ENCODE data around the gene MAGI1. TPM values are rescaled to one million over a fixed set of nuclear protein-coding genes. Genes with fewer than 3 reads are reported as not detected.

MAGI1 gene
- total RNA-seq, 2 experiments from 2014 or later, result 0.18 to 0.25 TPM

DNA sequence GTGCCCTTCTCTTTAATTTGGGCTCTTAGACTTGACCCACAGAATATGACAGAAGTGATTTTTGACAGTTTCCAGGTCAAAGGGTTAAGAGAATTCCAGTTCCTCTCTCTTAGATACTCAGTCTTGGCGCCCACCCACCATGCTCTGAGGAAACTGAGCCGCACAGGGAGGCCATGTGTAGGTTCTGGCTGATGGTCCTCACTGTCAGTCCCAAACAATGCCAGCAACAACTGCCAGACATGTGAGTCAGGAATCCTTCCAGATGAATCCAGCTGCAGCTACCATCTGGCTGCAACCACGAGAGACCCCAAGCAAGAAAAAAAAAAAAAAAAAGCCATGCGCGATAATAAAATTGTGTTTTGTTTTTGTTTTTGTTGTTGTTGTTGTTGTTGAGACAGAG, 326.6 kb downstream of the MAGI1 start:
- Mint-ChIP-seq H3K27ac (no peak overlapping the region), H3K36me3 (ENCODE audit: low read depth) (no peaks in the 10 kb centered on the region), H3K9me3 (peaks cover 6% of the 10 kb centered on the region), H3K27me3 (no peaks in the 10 kb centered on the region), H3K4me3 (no peak overlapping the region), H3K4me1 (no peaks in the 10 kb centered on the region)
- ChIA-PET POLR2A (no interaction called here), CTCF (no interaction called here)
- no peak for DNase-seq

- Mint-ChIP-seq H3K36me3 (ENCODE audit: low read depth) (no peaks in the 10 kb centered on the region), H3K4me3 (no peak overlapping the region), H3K27me3 (no peaks in the 10 kb centered on the region), H3K27ac (no peak overlapping the region), H3K9me3 (peaks cover 6% of the 10 kb centered on the region), H3K4me1 (no peaks in the 10 kb centered on the region)
- CTCF ChIA-PET, result no interaction called here
- DNase-seq, result no peak
- POLR2A ChIA-PET, result no interaction called here
Measured at GRCh38 chr3:65706776-65707568, 331.7 kb downstream of the MAGI1 start.

DNA sequence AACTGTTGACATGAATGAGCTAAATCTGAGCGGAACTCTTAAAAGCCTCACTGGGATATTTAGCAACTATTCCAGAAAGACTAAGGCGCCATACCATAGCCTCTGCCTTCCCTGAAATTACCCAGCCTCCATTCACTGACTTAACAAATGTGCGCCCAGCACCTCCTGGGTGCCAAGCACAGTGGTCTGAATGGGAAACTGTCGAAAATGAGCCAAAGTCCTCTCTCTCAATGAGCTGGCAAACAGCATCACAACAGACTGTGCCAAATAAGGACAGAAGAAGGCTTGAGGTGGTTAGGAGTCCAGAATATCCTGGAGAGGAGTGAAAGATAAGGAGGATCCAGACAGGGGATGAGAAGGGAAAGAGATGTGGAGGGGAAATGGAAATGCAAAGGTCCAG, 332.4 kb downstream of the MAGI1 start:
- CTCF ChIA-PET, result no interaction called here
- no peak overlapping the region for H3K4me3 Mint-ChIP-seq
- H3K27me3 Mint-ChIP-seq, result no peaks in the 10 kb centered on the region
- no peak overlapping the region for H3K27ac Mint-ChIP-seq
- H3K36me3 Mint-ChIP-seq (ENCODE audit: low read depth), result no peaks in the 10 kb centered on the region
- no peak for DNase-seq
- peaks cover 4% of the 10 kb centered on the region for H3K9me3 Mint-ChIP-seq
- no peaks in the 10 kb centered on the region for H3K4me1 Mint-ChIP-seq
- POLR2A ChIA-PET, result no interaction called here

DNA sequence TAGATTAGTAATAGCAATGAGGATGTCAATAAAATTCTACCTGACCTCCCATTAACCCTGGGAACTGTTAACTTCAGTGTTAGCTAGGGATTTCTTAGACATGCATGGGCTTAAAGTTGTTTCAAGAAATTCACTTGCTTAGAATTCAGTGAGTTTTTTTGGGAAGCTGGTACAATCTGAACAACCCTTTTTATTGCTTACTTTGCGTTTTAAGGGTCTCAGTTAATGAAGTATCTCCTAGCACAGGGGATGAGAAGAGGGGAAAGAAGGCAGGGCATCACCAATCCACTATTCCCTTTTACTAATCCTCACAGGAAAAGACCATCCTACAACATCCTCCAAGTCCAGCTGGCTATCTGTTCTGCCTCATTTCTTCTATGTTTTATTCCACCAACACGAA, 334.9 kb downstream of the MAGI1 start:
- H3K4me1 Mint-ChIP-seq, result no peaks in the 10 kb centered on the region
- H3K9me3 Mint-ChIP-seq, result no peaks in the 10 kb centered on the region
- H3K27ac Mint-ChIP-seq, result no peak overlapping the region
- no peaks in the 10 kb centered on the region for H3K27me3 Mint-ChIP-seq
- H3K36me3 Mint-ChIP-seq (ENCODE audit: low read depth), result no peaks in the 10 kb centered on the region
- POLR2A ChIA-PET, result no interaction called here
- H3K4me3 Mint-ChIP-seq, result no peak overlapping the region
- CTCF ChIA-PET, result no interaction called here
- no peak for DNase-seq

DNA sequence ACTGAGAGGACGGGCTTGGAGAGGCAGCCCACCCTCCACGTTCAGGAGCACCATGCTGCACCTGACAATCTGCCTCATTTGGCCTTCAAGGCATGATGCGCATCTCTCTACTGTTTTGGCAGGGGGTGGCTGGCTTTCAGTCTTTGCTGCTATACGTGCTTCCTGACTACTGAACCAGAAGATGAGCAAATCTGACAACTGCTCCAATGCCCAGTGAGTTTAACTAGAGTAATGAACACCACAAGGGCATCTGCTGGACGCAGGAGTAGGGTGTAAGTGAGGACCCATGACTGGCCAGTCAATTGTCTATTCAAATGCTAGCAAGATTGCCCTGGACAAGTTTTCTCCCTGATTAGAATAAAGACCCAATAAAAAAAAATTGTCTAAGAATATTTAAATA, 335.7 kb downstream of the MAGI1 start:
- CTCF ChIA-PET, result no interaction called here
- no peaks in the 10 kb centered on the region for H3K4me1 Mint-ChIP-seq

DNA sequence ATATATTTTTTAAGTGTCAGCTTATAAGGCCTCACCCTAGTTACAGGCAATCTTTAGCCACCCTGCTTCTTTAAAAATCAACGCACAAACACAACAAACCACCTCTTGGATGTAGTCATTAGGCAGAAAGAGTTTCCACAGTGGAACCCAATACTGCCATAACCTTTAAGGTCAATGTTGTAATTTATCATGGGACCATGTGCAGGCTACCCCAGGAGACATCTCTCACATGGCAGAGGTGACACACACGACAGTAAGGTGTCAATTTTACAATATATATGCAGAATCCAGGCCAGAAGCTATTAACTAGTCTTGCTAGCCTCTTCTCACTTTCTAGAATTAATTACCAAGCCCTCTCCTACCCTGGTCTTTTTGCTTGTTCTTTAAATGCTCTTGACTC, 336.5 kb downstream of the MAGI1 start:
- no peaks in the 10 kb centered on the region for H3K36me3 Mint-ChIP-seq (ENCODE audit: low read depth)
- POLR2A ChIA-PET, result no interaction called here
- H3K27me3 Mint-ChIP-seq, result no peaks in the 10 kb centered on the region
- CTCF ChIA-PET, result no interaction called here
- no peaks in the 10 kb centered on the region for H3K4me1 Mint-ChIP-seq
- H3K9me3 Mint-ChIP-seq, result no peaks in the 10 kb centered on the region
- H3K4me3 Mint-ChIP-seq, result no peak overlapping the region
- no peak for DNase-seq
- H3K27ac Mint-ChIP-seq, result no peak overlapping the region

More for the DNA sequence above, 335.7 kb downstream of the MAGI1 start:
- DNase-seq, result no peak
- Mint-ChIP-seq H3K4me3 (no peak overlapping the region), H3K27me3 (no peaks in the 10 kb centered on the region), H3K9me3 (no peaks in the 10 kb centered on the region), H3K36me3 (ENCODE audit: low read depth) (no peaks in the 10 kb centered on the region), H3K27ac (no peak overlapping the region)
- POLR2A ChIA-PET, result no interaction called here

GRCh38 chr3:65701516-65701915, 337.2 kb downstream of the MAGI1 start:
- Mint-ChIP-seq H3K27me3 (no peaks in the 10 kb centered on the region), H3K9me3 (no peaks in the 10 kb centered on the region)
- CTCF ChIA-PET, result no interaction called here

GRCh38 chr3:65689436-65689835, 349.3 kb downstream of the MAGI1 start:
- H3K9me3 Mint-ChIP-seq, result peaks cover 6% of the 10 kb centered on the region
- H3K27ac Mint-ChIP-seq, result no peak overlapping the region
- H3K4me3 Mint-ChIP-seq, result no peak overlapping the region
- CTCF ChIA-PET, result no interaction called here
- H3K36me3 Mint-ChIP-seq (ENCODE audit: low read depth), result no peaks in the 10 kb centered on the region
- POLR2A ChIA-PET, result no interaction called here
- no peaks in the 10 kb centered on the region for H3K27me3 Mint-ChIP-seq
- no peak for DNase-seq
- H3K4me1 Mint-ChIP-seq, result no peaks in the 10 kb centered on the region

More at GRCh38 chr3:65701516-65701915, 337.2 kb downstream of the MAGI1 start:
- no peaks in the 10 kb centered on the region for H3K36me3 Mint-ChIP-seq (ENCODE audit: low read depth)
- no peak for DNase-seq
- H3K27ac Mint-ChIP-seq, result no peak overlapping the region
- H3K4me3 Mint-ChIP-seq, result no peak overlapping the region
- no peaks in the 10 kb centered on the region for H3K4me1 Mint-ChIP-seq
- POLR2A ChIA-PET, result no interaction called here

GRCh38 chr3:65687741-65688140, 351.0 kb downstream of the MAGI1 start:
- ChIA-PET CTCF (no interaction called here), POLR2A (no interaction called here)
- Mint-ChIP-seq H3K27ac (no peak overlapping the region), H3K27me3 (no peaks in the 10 kb centered on the region), H3K4me3 (no peak overlapping the region), H3K36me3 (ENCODE audit: low read depth) (no peaks in the 10 kb centered on the region), H3K9me3 (peaks cover 6% of the 10 kb centered on the region), H3K4me1 (no peaks in the 10 kb centered on the region)
- no peak for DNase-seq

DNA sequence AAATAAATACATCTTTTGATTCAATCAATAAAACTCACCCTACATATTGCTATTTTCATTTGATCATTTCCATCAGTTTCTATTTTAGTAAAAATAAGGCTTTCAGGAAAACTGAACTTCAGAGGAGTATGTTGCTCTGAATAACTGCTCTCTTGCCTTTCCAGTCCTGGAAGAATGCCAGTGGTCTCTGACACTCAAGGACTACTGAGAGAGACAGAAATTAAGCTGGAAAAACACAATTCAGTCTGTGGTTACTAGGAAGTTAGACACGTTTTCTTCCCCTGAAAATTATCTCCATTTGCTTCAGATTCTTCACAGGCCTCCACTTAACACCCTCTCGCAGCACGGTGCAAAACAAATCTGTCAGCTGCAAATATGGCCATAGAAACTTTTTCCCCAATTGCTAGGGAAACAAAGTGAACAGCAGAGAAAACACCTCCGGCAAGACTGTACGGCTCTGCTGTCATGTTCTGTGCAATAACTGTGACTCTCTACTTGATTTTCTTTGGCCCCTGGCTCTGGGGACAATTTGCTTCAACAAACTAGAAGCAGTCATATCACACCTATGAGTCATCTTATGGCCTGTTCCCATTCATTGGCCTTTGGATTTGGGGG, 353.0 kb downstream of the MAGI1 start:
- Mint-ChIP-seq H3K4me3 (no peak overlapping the region), H3K9me3 (peaks cover 3% of the 10 kb centered on the region), H3K27me3 (no peaks in the 10 kb centered on the region), H3K36me3 (ENCODE audit: low read depth) (no peaks in the 10 kb centered on the region), H3K4me1 (no peaks in the 10 kb centered on the region), H3K27ac (no peak overlapping the region)
- ChIA-PET POLR2A (no interaction called here), CTCF (no interaction called here)
- DNase-seq, result no peak

- ChIA-PET POLR2A (no interaction called here), CTCF (no interaction called here)
- Mint-ChIP-seq H3K9me3 (no peaks in the 10 kb centered on the region), H3K27ac (no peak overlapping the region), H3K4me1 (no peaks in the 10 kb centered on the region), H3K4me3 (no peak overlapping the region), H3K36me3 (ENCODE audit: low read depth) (no peaks in the 10 kb centered on the region), H3K27me3 (no peaks in the 10 kb centered on the region)
- no peak for DNase-seq
Measured at GRCh38 chr3:65678516-65678915, 360.2 kb downstream of the MAGI1 start.

- POLR2A ChIA-PET, result no interaction called here
- H3K4me1 Mint-ChIP-seq, result no peaks in the 10 kb centered on the region
- no peak overlapping the region for H3K27ac Mint-ChIP-seq
- no peak for DNase-seq
- no peak overlapping the region for H3K4me3 Mint-ChIP-seq
- H3K36me3 Mint-ChIP-seq (ENCODE audit: low read depth), result no peaks in the 10 kb centered on the region
- no peaks in the 10 kb centered on the region for H3K27me3 Mint-ChIP-seq
- H3K9me3 Mint-ChIP-seq, result no peaks in the 10 kb centered on the region
- CTCF ChIA-PET, result no interaction called here
Measured at GRCh38 chr3:65677486-65678010, 361.2 kb downstream of the MAGI1 start.

DNA sequence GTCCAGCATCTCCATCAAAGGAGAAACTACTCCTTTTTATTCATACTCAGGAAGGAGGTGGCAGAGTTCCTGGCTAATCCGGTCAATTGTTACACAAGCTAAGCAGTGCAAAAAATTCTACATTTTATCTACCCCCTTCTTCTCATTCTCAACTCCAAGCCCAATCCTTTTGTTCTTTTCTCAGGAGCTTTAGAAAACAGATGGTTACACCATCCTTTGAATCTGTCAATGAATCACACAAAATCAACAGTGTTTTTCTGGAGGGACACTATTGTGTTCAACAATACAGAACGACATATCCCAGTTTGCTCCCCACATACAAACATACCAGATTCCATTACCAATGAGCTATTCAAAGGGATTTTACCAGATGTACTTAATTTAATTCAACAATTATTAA, 362.1 kb downstream of the MAGI1 start:
- H3K4me3 Mint-ChIP-seq, result no peak overlapping the region
- CTCF ChIA-PET, result no interaction called here
- no peak for DNase-seq
- no peak overlapping the region for H3K27ac Mint-ChIP-seq
- POLR2A ChIA-PET, result no interaction called here
- H3K9me3 Mint-ChIP-seq, result no peaks in the 10 kb centered on the region
- no peaks in the 10 kb centered on the region for H3K4me1 Mint-ChIP-seq
- H3K36me3 Mint-ChIP-seq (ENCODE audit: low read depth), result no peaks in the 10 kb centered on the region
- H3K27me3 Mint-ChIP-seq, result no peaks in the 10 kb centered on the region

DNA sequence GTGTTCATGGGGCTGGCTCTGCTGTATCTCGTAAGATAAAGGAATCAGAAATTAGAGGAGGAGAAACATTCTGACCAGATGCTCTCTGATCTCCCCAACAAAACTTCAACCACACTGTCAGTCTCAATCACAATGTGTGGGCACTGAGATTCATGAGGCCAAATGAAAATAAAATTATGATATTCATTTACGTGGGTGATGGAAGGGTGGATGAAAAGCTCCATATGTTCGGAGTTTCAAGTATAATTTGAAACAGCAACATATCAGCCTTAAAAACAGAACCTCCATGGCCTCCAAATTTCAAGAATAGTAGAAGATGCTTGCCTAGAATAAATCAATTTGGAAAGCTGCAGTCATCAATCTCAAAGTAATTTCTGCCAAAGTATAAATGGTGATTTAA, 363.7 kb downstream of the MAGI1 start:
- Mint-ChIP-seq H3K4me1 (no peaks in the 10 kb centered on the region), H3K4me3 (no peak overlapping the region), H3K27me3 (no peaks in the 10 kb centered on the region), H3K9me3 (no peaks in the 10 kb centered on the region), H3K36me3 (ENCODE audit: low read depth) (no peaks in the 10 kb centered on the region), H3K27ac (no peak overlapping the region)
- ChIA-PET POLR2A (no interaction called here), CTCF (interaction anchor here (1.3 kb wide), 1 partner anchor 57 kb away, joined by 3 read pairs; no protein-coding TSS in a partner anchor)
- DNase-seq, result no peak

Data from activated CD4-positive, alpha-beta memory T cell treated with anti-CD3 and anti-CD28 coated beads, Interleukin-2, amount 10 ng/mL, durations not matched to agents 7 days and 5 days (primary cell).